ENCODE data around the gene DCAF8L1.
"Not testable (repeated sequence)": the region's sequence is repeated elsewhere in the genome, so short reads cannot be mapped to it uniquely, and the experiment has no call there.

The DCAF8L1 gene

DNA sequence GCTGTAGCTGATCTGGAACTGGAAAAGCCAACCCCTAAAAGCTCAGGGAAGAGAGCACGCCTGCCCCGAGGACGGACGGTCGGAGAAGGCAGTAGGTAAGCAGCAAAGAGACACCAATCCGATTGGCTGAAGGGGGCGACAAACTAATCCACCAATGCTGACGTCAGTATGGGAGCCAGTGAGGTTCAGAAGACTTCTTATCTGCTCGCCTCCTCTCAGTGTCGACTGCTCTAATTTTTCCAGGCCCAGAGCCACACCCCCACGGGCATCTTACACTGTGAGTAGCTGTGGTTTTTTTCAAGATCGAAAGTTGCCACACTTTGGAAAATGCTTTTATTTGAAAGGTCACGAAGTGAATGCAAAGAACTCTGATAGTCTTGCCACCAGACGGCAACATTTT lies at the start of gene DCAF8L1:
Gene DCAF8L1 (minus strand): TSS at position 101 of the 400 bp plus-strand sequence. CDS start 115 bp downstream, outside the sequence.
- no peak for DNase-seq (ENCODE audit: low read depth, low spot score)

- no peak for DNase-seq (ENCODE audit: low read depth, low spot score)
Observed at GRCh38 chrX:28022371-28022770, 41.1 kb upstream of the DCAF8L1 start.

- DNase-seq (ENCODE audit: low read depth, low spot score), result no peak
Observed at GRCh38 chrX:28016823-28017222, 35.6 kb upstream of the DCAF8L1 start.

GRCh38 chrX:28015993-28016392 lies 34.7 kb upstream of the DCAF8L1 start:
- no peak for DNase-seq (ENCODE audit: low read depth, low spot score)

DNA sequence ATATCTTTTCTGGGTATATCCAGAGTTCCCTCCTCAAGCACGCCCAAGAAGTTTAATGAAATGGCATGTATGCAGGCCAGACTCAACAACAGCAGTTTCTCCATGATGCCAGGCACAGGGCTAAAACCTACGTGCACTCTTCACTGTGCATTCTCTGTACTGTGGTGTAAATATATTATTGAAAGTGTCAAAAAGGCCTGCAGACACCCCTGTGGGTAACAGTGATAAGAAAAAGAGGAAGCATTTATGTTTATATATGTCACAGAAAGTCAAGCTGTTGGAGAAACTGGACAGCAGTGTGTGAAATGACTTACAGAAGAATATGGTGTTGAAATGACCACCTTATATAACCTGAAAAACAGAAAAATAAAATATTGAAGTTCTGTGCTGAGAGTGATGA lies 29.6 kb upstream of the DCAF8L1 start:
- no peak for DNase-seq (ENCODE audit: low read depth, low spot score)

- no peak for DNase-seq (ENCODE audit: low read depth, low spot score)
Observed at GRCh38 chrX:27998666-27999065, 17.4 kb upstream of the DCAF8L1 start.

- no peak for DNase-seq (ENCODE audit: low read depth, low spot score)
Observed at GRCh38 chrX:27997622-27998021, 16.4 kb upstream of the DCAF8L1 start.

- DNase-seq (ENCODE audit: low read depth, low spot score), result no peak
Observed at GRCh38 chrX:27996132-27996531, 14.9 kb upstream of the DCAF8L1 start.

DNA sequence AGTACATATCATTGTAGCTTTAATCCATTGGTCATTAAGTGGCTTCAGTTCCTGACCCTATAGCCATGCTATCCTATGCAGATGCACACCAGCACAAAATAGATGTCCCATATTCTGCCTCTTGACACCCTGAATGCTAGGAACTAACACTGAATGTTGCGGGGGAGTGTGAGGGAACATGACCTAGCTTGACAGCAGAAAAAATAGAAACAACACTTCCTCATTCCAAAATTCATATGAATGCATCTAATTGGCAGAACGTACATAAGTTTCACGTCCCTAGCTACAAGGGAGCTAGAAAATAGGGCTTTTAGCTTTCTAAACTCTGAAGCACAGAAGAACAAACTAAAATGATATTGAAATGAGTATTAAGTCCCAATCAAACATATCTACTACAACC lies 14.4 kb upstream of the DCAF8L1 start:
- DNase-seq (ENCODE audit: low read depth, low spot score), result no peak

GRCh38 chrX:27987862-27988646 lies 6.8 kb upstream of the DCAF8L1 start:
- no peak for DNase-seq (ENCODE audit: low read depth, low spot score)

GRCh38 chrX:27976934-27977333 lies 4.3 kb downstream of the DCAF8L1 start:
- DNase-seq (ENCODE audit: low read depth, low spot score), result not testable (repeated sequence)

GRCh38 chrX:27976284-27976683 lies 5.0 kb downstream of the DCAF8L1 start:
- no peak for DNase-seq (ENCODE audit: low read depth, low spot score)

- DNase-seq (ENCODE audit: low read depth, low spot score), result no peak
Observed at GRCh38 chrX:27968878-27969277, 12.4 kb downstream of the DCAF8L1 start.

GRCh38 chrX:27968352-27968751 lies 12.9 kb downstream of the DCAF8L1 start:
- no peak for DNase-seq (ENCODE audit: low read depth, low spot score)

GRCh38 chrX:27966955-27967354 lies 14.3 kb downstream of the DCAF8L1 start:
- DNase-seq (ENCODE audit: low read depth, low spot score), result no peak

- no peak for DNase-seq (ENCODE audit: low read depth, low spot score)
Observed at GRCh38 chrX:27966492-27966891, 14.8 kb downstream of the DCAF8L1 start.

GRCh38 chrX:27965348-27965747 lies 15.9 kb downstream of the DCAF8L1 start:
- DNase-seq (ENCODE audit: low read depth, low spot score), result not testable (repeated sequence)

DNA sequence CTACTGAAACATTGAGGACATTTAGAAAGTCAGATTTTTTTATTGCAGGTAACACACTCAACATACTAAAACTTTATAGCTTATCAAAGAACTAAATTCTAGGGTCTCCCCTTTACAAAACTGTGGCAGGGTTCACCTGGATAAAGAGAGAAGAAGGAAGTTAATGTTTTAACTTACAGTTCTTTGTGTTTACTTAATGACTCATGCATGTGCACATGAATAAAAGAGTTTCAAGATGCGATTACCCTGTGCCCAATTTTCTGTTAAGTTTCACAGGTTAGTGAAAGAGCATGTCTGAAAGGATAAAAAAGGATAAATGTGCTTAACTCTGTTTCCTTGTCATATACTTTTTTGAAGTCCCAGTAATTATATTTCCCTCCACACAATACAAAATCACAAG lies 16.8 kb downstream of the DCAF8L1 start:
- DNase-seq (ENCODE audit: low read depth, low spot score), result no peak

DNA sequence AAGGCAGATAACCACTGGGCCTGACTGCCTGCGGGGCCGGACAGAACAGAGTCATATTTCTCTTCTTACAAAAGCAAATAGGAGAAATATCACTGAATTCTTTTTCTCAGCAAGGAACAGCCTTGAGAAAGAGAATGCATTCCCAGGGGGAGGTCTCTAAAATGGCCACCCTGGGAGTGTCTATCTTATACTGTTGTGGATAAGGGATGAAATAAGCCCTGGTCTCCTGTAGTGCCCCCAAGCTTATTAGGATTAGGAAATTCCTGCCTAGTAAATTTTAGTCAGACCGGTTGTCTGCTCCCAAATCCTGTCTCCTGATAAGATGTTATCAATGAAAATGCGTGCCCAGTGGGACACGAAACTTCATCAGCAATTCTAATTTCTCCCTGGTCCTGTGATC lies 20.8 kb downstream of the DCAF8L1 start:
- DNase-seq (ENCODE audit: low read depth, low spot score), result not testable (repeated sequence)

DNA sequence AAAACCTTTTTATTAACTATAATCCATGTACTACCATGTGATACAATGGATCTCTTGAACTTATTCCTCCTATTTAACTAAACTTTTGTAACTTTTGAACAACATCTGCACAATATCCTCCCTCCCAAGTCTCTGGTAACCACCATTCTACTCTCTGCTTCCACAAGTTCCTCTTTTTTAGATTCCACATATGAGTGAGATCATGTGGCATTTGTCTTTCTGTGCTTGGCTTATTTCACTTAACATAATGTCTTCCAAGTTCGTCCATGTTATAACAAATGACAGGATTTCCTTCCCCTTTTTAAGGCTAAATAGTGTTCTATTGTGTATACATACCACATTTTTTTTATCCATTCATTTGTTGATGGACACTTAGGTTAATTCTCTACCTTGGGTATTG lies 28.1 kb downstream of the DCAF8L1 start:
- no peak for DNase-seq (ENCODE audit: low read depth, low spot score)

- no peak for DNase-seq (ENCODE audit: low read depth, low spot score)
Observed at GRCh38 chrX:27933361-27933760, 47.9 kb downstream of the DCAF8L1 start.
